Trophoblast cell (in vitro differentiated cells and primary cell): ENCODE results near the gene HRK.

Source experiments
- DNase-seq, 2 donors: peaks; one replicate each; pipeline ENCODE4 v3.0.0-alpha.2; 2016
- H2AFZ ChIP-seq: 2 replicates; pipeline ENCODE4 v1.6.1; 2013; ENCODE audit warnings: low read length, moderate library complexity, mild to moderate bottlenecking; ENCODE audit not compliant: insufficient read depth, poor library complexity
- H2AK5ac ChIP-seq: 2 replicates; pipeline ENCODE4 v1.6.1; 2013; ENCODE audit warnings: mild to moderate bottlenecking, low read length
- H2BK120ac ChIP-seq: 2 replicates; pipeline ENCODE4 v1.6.1; 2013; ENCODE audit warnings: low read length, mild to moderate bottlenecking, moderate library complexity; ENCODE audit not compliant: insufficient read depth, poor library complexity
- H2BK12ac ChIP-seq: 2 replicates; pipeline ENCODE4 v1.6.1; 2013; ENCODE audit warnings: mild to moderate bottlenecking, low read length, moderate library complexity
- H2BK5ac ChIP-seq: 2 replicates; pipeline ENCODE4 v1.6.1; 2013; ENCODE audit warnings: low read length, low read depth, moderate library complexity, mild to moderate bottlenecking; ENCODE audit not compliant: poor library complexity
- H3K14ac ChIP-seq: 2 replicates; pipeline ENCODE4 v1.6.1; 2013; ENCODE audit warnings: mild to moderate bottlenecking, low read length
- H3K18ac ChIP-seq: 2 replicates; pipeline ENCODE4 v1.6.1; 2013; ENCODE audit warnings: mild to moderate bottlenecking, low read length
- H3K23ac ChIP-seq: 2 replicates; pipeline ENCODE4 v1.6.1; 2013; ENCODE audit warnings: low read length
- H3K27ac ChIP-seq: 2 replicates; pipeline ENCODE4 v1.5.1; 2013; ENCODE audit warnings: low read depth, mild to moderate bottlenecking, inconsistent platforms, low read length, moderate library complexity
- H3K27me3 ChIP-seq: 2 replicates; pipeline ENCODE4 v1.6.1; 2013; ENCODE audit warnings: inconsistent platforms, mild to moderate bottlenecking, low read length, moderate library complexity; ENCODE audit not compliant: insufficient read depth
- H3K36me3 ChIP-seq, 2 experiments: 1 replicate in 1 of 2; 2 replicates in 1 of 2; pipeline ENCODE4 v1.6.1; 2013; ENCODE audit warnings: low read length in 2 of 2, mild to moderate bottlenecking in 2 of 2, moderate library complexity in 1 of 2; ENCODE audit not compliant: insufficient read depth in 2 of 2, control insufficient read depth in 1 of 2
- H3K4ac ChIP-seq: 2 replicates; pipeline ENCODE4 v1.6.1; 2013; ENCODE audit warnings: low read depth, mild to moderate bottlenecking, low read length, moderate library complexity
- H3K4me1 ChIP-seq, 2 experiments: 1 replicate in 1 of 2; 2 replicates in 1 of 2; pipeline ENCODE4 v1.6.1; 2013; ENCODE audit warnings: low read length in 2 of 2, mild to moderate bottlenecking in 2 of 2, moderate library complexity in 1 of 2; ENCODE audit not compliant: insufficient read depth in 2 of 2, control insufficient read depth in 1 of 2
- H3K4me2 ChIP-seq: 2 replicates; pipeline ENCODE4 v1.6.1; 2013; ENCODE audit warnings: inconsistent platforms, mild to moderate bottlenecking, low read length, moderate library complexity
- H3K4me3 ChIP-seq: 2 replicates; pipeline ENCODE4 v1.5.1; 2013; ENCODE audit warnings: mild to moderate bottlenecking, low read depth, low read length, inconsistent platforms
- H3K79me1 ChIP-seq: one replicate; pipeline ENCODE4 v1.6.1; 2013; ENCODE audit warnings: low read length
- H3K79me2 ChIP-seq: 2 replicates; pipeline ENCODE4 v1.6.1; 2013; ENCODE audit warnings: low read length, mild to moderate bottlenecking; ENCODE audit not compliant: control insufficient read depth, insufficient read depth, poor library complexity
- H3K9ac ChIP-seq: 2 replicates; pipeline ENCODE4 v1.6.1; 2013; ENCODE audit warnings: mild to moderate bottlenecking, low read length
- H3K9me3 ChIP-seq: 2 replicates; pipeline ENCODE4 v1.6.1; 2013; ENCODE audit warnings: low read depth, mild to moderate bottlenecking, control low read depth, inconsistent platforms, low read length; ENCODE audit not compliant: insufficient read depth
- H4K12ac ChIP-seq: 2 replicates; pipeline ENCODE4 v1.6.1; 2013; ENCODE audit warnings: low read depth, mild to moderate bottlenecking, low read length, moderate library complexity
- H4K8ac ChIP-seq: 2 replicates; pipeline ENCODE4 v1.6.1; 2013; ENCODE audit warnings: low read depth, mild to moderate bottlenecking, low read length, moderate library complexity
- H4K91ac ChIP-seq: one replicate; pipeline ENCODE4 v1.6.1; 2013; ENCODE audit warnings: low read depth, mild to moderate bottlenecking, low read length, moderate library complexity
- WGBS: extraction: QIAGEN DNeasy Blood & Tissue Kit; methylation state at CpG from one replicate; pipeline ENCODE4 v1.1.7; 2013; ENCODE audit warnings: missing lambda C conversion rate; ENCODE audit not compliant: insufficient read length, insufficient coverage; ENCODE audit errors: extremely low coverage; 5-methylcytosine and 5-hydroxymethylcytosine counted together

The HRK gene

GRCh38 chr12:116806845-116807440 lies 74.3 kb downstream of the HRK start:
- H3K9ac ChIP-seq, result no peak overlapping the region
- no peaks in the 10 kb centered on the region for H3K79me2 ChIP-seq
- H3K4me3 ChIP-seq, result no peak overlapping the region
- no peak overlapping the region for H2AK5ac ChIP-seq
- H3K23ac ChIP-seq, result no peak overlapping the region
- H3K18ac ChIP-seq, result no peak overlapping the region
- H2BK12ac ChIP-seq, result no peak overlapping the region
- no peaks in the 10 kb centered on the region for H3K27me3 ChIP-seq
- H3K9me3 ChIP-seq, result peaks cover 2% of the 10 kb centered on the region
- H4K12ac ChIP-seq, result no peak overlapping the region
- H3K4me1 ChIP-seq, result no peaks in the 10 kb centered on the region
- no peak overlapping the region for H3K4me2 ChIP-seq
- no CpG with 5 or more reads among the region's 10 CpGs for WGBS
- H3K36me3 ChIP-seq, result no peaks in the 10 kb centered on the region
- H4K8ac ChIP-seq, result no peak overlapping the region
- no peak overlapping the region for H2BK120ac ChIP-seq
- no peak overlapping the region for H2BK5ac ChIP-seq
- H2AFZ ChIP-seq, result no peak overlapping the region
- H3K14ac ChIP-seq, result no peak overlapping the region
- no peak overlapping the region for H3K4ac ChIP-seq
- H3K27ac ChIP-seq, result no peak overlapping the region
- no peak overlapping the region for H4K91ac ChIP-seq
- DNase-seq, result no peak
- H3K79me1 ChIP-seq, result no peaks in the 10 kb centered on the region
